Skeletal muscle tissue (tissue), 4 donors: ENCODE data around the gene TRIM62. TPM values are rescaled to one million over a fixed set of nuclear protein-coding genes. Genes with fewer than 3 reads are reported as not detected.

Experiments
- H3K27ac ChIP-seq: one replicate; pipeline ENCODE4 v1.7.0; 2013; ENCODE audit warnings: mild to moderate bottlenecking, low read depth, low read length, inconsistent platforms
- H3K27me3 ChIP-seq, 3 donors: one replicate each; pipeline ENCODE4 v1.7.0; 2013; ENCODE audit warnings: low read length in 3 of 3; ENCODE audit not compliant: control insufficient read depth in 3 of 3, insufficient read depth in 3 of 3
- H3K36me3 ChIP-seq, 3 donors: one replicate each; pipeline ENCODE4 v1.7.0; 2013; ENCODE audit warnings: low read length in 3 of 3; ENCODE audit not compliant: control insufficient read depth in 3 of 3, insufficient read depth in 3 of 3
- H3K4me1 ChIP-seq, 3 donors: one replicate each; pipeline ENCODE4 v1.7.0; 2013; ENCODE audit warnings: low read length in 3 of 3, mild to moderate bottlenecking in 3 of 3; ENCODE audit not compliant: control insufficient read depth in 3 of 3, insufficient read depth in 3 of 3
- H3K4me3 ChIP-seq, 3 donors: one replicate each; pipeline ENCODE4 v1.7.0; 2013; ENCODE audit warnings: low read length in 3 of 3
- H3K9ac ChIP-seq, 3 donors: one replicate each; pipeline ENCODE4 v1.7.0; 2013; ENCODE audit warnings: low read length in 3 of 3, mild to moderate bottlenecking in 3 of 3, moderate library complexity in 2 of 3, low read depth in 1 of 3
- H3K9me3 ChIP-seq, 3 donors: one replicate each; pipeline ENCODE4 v1.7.0; 2013; ENCODE audit warnings: low read length in 3 of 3; ENCODE audit not compliant: control insufficient read depth in 3 of 3
- total RNA-seq: library from RNA; depleted of rRNA; stranded (reverse); fragments of >200 nt; gene quantifications from one replicate; pipeline ENCODE4 v1.2.3, GENCODE V29; 2014
- donor health status: Osteomylitis.

The TRIM62 gene
- total RNA-seq, 1 donor from 2014 or later = 3.1 TPM

DNA sequence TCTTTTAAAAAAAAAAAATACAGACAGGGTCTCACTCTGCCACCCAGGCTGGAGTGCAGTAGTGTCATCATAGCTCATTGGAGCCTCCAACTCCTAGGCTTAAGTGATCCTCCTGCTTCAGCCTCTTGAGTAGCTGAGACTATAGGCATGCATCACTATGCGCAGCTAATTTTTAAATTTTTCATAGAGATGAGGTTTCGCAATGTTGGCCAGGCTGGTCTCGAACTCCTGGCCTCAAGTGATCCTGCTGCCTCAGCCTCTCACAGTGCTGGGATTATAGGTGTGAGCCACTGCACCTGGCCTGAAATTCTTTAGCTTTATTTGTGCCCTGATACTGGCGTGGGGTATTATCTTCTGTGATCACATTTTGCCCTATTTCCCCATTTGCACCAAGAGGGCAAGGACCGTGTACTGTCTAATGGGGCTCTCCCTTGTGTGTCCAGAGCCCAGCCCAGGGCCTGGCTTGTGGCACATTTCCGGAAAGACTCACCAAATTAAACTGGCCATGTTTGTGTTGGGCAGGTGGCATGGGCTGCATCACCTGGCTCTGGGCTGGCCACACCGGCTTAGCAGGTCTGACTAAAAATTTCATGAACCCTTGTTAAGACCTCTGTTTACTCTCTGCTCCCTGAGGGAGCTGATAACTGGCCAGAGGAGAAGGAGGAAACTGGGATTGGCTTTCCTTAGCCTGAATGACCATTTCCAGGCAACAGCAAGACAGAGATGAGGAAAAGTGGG is 32.2 kb downstream of the TRIM62 start:
- H3K4me3 ChIP-seq = no peak overlapping the region
- H3K4me1 ChIP-seq = peaks cover 11 to 27% (median 12%) of the 10 kb centered on the region in 3 donors
- no peaks in the 10 kb centered on the region for H3K9me3 ChIP-seq
- H3K36me3 ChIP-seq = peaks cover 11 to 15% (median 13%) of the 10 kb centered on the region in 3 donors
- no peaks in the 10 kb centered on the region for H3K27me3 ChIP-seq
- H3K9ac ChIP-seq = no peak overlapping the region
- H3K27ac ChIP-seq = no peak overlapping the region

DNA sequence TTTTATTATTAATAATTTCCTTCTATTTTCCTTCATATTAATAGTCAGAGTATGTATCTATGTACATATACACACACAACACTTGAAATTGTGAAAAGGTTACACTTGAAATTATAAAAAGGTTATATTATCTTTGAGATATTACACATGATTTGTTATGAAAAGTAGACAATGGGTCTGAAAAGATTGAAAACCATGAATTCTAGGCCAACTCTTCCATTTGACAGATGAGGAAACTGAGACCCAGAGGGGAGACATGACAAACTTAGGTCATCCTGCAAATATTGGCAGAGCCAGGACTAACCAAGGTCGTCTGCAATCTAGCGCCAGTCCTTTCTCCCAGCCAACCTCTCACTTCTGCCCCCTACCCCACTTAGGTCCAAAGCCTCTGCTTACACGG is 33.2 kb downstream of the TRIM62 start:
- Histone ChIP-seq H3K9me3 (no peaks in the 10 kb centered on the region), H3K36me3 (peaks cover 11 to 15% (median 13%) of the 10 kb centered on the region in 3 donors), H3K4me3 (no peak overlapping the region), H3K27ac (no peak overlapping the region), H3K4me1 (peaks cover 8 to 23% (median 10%) of the 10 kb centered on the region in 3 donors), H3K27me3 (no peaks in the 10 kb centered on the region), H3K9ac (no peak overlapping the region)

DNA sequence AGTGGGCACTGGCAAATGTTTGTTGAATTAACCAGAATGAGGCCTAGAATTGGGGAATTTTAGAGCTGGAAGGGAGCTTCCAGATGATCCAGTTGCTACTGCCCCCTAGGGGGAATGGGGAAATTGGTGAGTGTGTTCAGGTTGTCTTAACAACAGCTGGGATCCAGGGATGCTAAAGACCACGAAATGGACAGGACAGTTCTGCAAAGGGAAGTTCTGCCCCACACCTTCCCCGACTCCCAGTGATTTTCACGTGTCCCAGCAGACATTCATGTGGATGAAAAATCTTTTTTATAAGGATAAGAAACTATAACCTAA is 33.9 kb downstream of the TRIM62 start:
- no peaks in the 10 kb centered on the region for H3K27me3 ChIP-seq
- H3K27ac ChIP-seq = no peak overlapping the region
- H3K9me3 ChIP-seq = no peaks in the 10 kb centered on the region
- peaks cover 11 to 15% (median 13%) of the 10 kb centered on the region in 3 donors for H3K36me3 ChIP-seq
- H3K9ac ChIP-seq = no peak overlapping the region
- peaks cover 3 to 23% (median 11%) of the 10 kb centered on the region in 3 donors for H3K4me1 ChIP-seq
- H3K4me3 ChIP-seq = no peak overlapping the region

DNA sequence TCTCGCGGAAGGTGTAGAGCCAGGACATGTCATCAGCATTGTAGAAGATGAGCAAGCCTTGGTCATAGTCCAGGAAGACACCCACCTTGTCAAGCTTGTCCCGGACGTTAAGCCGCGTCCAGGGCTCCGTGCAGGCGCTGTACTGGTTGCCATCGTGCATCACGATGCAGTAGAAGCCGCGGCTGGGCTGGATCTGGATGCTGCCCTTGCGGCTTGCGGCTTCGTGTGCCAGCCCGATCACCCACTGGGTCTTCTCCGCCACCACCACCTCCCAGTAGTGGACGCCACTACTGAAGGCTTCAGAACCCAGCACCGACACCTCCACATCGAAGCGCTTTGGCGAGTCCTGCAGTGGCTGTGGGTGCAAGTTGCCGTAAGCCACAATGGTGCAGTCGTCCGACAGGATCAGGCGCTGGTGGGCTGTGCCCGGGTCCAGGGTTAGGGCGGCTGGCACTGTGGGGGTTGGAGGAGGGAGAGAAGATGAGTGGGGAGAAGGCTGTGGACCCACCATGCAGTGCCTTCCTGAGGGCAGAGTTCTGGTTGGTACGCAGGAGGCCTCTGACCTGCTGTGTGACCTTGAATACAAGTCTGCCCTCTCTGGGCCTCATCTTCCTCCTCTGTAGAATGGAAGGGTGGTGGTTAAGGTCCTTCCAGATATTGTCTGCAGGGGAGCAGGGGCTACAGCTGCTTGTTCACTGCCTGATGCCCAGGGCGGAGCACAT is 34.4 kb downstream of the TRIM62 start:
- no peak overlapping the region for H3K4me3 ChIP-seq
- H3K9ac ChIP-seq = no peak overlapping the region
- H3K27ac ChIP-seq = no peak overlapping the region
- H3K9me3 ChIP-seq = no peaks in the 10 kb centered on the region
- no peaks in the 10 kb centered on the region for H3K27me3 ChIP-seq
- peaks cover 6 to 24% (median 8%) of the 10 kb centered on the region in 3 donors for H3K4me1 ChIP-seq
- H3K36me3 ChIP-seq = peaks cover 11 to 15% (median 13%) of the 10 kb centered on the region in 3 donors

DNA sequence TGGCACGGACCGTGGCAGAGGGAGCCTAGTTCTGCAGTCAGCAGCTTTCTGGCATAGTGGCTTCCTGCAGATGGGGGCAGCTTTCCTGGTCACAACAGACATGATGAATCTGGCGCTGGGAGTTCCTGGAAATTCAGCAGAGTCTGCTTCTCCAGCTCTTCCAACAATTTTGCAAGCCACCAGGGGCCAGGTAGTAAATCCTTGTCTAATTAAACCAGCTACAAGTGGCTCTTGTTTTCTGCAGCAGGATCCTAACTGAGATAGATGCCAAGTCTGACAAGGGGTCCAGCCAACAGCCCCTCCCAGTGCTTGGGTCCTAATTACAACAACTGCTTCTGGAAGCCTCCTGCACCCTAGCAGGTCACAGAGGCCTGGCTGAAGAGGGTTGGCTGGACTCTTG is 35.8 kb downstream of the TRIM62 start:
- Histone ChIP-seq H3K27ac (no peak overlapping the region), H3K4me1 (peaks cover 3 to 20% (median 8%) of the 10 kb centered on the region in 3 donors), H3K36me3 (peaks cover 11 to 15% (median 13%) of the 10 kb centered on the region in 3 donors), H3K9me3 (no peaks in the 10 kb centered on the region), H3K4me3 (no peak overlapping the region), H3K9ac (no peak overlapping the region), H3K27me3 (no peaks in the 10 kb centered on the region)

DNA sequence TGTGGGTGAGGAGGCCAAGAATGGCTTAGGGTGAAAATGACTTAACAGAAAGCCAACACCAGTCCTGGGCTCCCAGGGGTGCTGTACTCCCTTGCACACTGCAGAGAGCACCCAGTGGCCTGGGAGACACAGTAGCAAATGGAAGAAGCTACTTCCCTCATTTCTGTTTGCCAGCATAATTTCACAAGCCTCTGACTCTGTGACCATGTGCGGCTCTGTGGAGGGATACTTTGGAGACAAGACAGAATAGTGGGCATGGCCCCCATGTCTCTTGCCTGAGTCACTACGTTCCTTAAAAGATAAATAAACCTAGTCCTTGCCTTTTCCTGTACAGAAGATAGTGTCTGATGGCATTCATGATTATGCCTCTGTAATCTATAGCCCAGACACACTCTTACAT is 38.1 kb downstream of the TRIM62 start:
- Histone ChIP-seq H3K27ac (no peak overlapping the region), H3K4me3 (no peak overlapping the region), H3K27me3 (no peaks in the 10 kb centered on the region), H3K9me3 (no peaks in the 10 kb centered on the region), H3K9ac (no peak overlapping the region), H3K36me3 (peaks cover 11 to 15% (median 13%) of the 10 kb centered on the region in 3 donors), H3K4me1 (peaks cover 3 to 14% (median 8%) of the 10 kb centered on the region in 3 donors)

DNA sequence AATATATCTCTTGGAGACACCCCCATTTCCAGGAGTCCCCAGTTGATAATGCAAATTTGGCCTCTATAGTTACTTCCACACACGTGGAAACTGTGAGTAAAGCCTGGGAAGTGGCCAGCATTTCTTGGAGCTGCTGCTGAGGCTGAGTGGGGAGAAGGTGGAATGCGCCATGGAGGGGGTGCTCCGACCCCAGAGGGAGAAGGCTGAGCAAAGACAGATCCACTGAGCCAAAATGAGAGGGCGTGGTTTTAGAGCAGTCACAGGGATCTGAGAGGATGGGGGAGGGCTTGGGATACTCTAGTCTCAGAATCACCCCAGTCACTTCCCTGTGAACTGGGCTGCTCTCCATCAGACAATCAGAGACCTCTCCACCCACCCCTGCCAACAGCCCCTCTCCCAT is 38.7 kb downstream of the TRIM62 start:
- Histone ChIP-seq H3K9ac (peak overlapping the region in 1 of 3 donors; percentile 8), H3K27me3 (no peaks in the 10 kb centered on the region), H3K27ac (peak overlapping the region; percentile 40)

DNA sequence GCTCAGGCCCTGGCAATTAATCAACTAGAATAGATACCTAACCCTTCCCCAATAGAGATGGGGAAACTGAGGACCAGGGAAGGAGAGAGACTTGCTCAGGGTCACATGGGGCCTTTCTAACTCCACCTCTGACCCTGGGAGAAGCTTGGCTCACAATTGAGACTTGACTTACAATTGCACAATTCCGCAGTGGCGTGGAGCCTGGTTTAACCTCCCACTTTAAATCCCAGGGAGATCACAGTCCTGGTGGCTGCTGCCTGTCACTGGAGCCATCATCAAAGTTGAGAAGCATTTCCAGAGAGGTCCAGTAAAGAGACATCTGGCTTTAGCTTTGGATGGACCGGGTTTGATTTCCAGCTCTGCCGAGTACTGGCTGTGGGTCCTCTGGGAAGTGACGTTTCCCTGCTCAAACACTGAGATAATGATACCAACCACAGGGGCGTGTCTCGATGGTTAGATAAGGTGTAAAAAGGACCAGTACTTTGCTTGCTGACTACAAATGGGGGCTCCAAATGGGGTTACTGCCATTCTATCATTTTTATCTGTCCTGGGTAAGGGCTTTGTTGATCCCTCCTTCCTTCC is 39.3 kb downstream of the TRIM62 start:
- Histone ChIP-seq H3K4me3 (no peak overlapping the region), H3K27me3 (no peaks in the 10 kb centered on the region)

More for the DNA sequence above, 38.7 kb downstream of the TRIM62 start:
- Histone ChIP-seq H3K4me1 (peaks cover 3 to 14% (median 8%) of the 10 kb centered on the region in 3 donors), H3K36me3 (peaks cover 11 to 15% (median 13%) of the 10 kb centered on the region in 3 donors), H3K4me3 (no peak overlapping the region), H3K9me3 (no peaks in the 10 kb centered on the region)

DNA sequence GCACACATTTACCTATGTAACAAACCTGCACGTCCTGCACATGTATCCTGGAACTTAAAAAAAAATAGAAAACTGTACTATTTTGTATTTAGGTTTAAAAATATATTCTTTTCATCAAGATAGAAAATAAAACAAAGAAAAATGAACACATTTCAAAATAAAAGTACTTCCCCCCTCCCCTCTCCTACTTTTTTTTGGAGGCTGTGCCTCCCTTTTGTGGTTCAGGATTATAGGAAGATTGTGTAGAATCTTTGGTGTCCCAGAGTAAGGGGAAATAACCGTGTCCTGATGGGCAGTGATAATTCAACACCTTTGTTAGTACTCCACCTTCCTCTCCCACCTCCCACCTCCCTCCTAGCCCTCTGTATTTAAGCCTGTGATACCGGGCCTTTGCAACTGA is 40.1 kb downstream of the TRIM62 start:
- Histone ChIP-seq H3K9ac (peak overlapping the region in 1 of 3 donors; percentile 40), H3K36me3 (peaks cover 4 to 6% (median 6%) of the 10 kb centered on the region in 3 donors), H3K4me3 (no peak overlapping the region), H3K27me3 (no peaks in the 10 kb centered on the region), H3K27ac (peak overlapping the region; percentile 25), H3K4me1 (peaks cover 3 to 16% (median 8%) of the 10 kb centered on the region in 3 donors), H3K9me3 (no peaks in the 10 kb centered on the region)

More for the DNA sequence above, 39.3 kb downstream of the TRIM62 start:
- Histone ChIP-seq H3K4me1 (peaks cover 3 to 16% (median 8%) of the 10 kb centered on the region in 3 donors), H3K36me3 (peaks cover 11 to 14% (median 13%) of the 10 kb centered on the region in 3 donors), H3K9me3 (no peaks in the 10 kb centered on the region), H3K9ac (peak overlapping the region in 1 of 3 donors; percentile 35), H3K27ac (peak overlapping the region; percentile 40)
